ENCODE data around the gene FAM216A.
"Not testable (repeated sequence)": the region's sequence is repeated elsewhere in the genome, so short reads cannot be mapped to it uniquely, and the experiment has no call there.

FAM216A gene

GRCh38 chr12:110503432-110503831 is 34.8 kb downstream of the FAM216A start:
- TF ChIP-seq CTCF (IDR thresholded peaks at IDR 0.05) = no peak
- peaks cover 11% of the 10 kb centered on the region for H3K9me3 Mint-ChIP-seq
- no peak for DNase-seq
- no peak overlapping the region for H3K27ac Mint-ChIP-seq
- H3K4me3 Mint-ChIP-seq = no peak overlapping the region
- H3K36me3 Mint-ChIP-seq (ENCODE audit: low read depth) = peaks cover 13% of the 10 kb centered on the region
- H3K27me3 Mint-ChIP-seq (ENCODE audit: low read depth, poor library complexity) = peaks cover 7% of the 10 kb centered on the region
- H3K4me1 Mint-ChIP-seq = peaks cover 35% of the 10 kb centered on the region

- peaks cover 8% of the 10 kb centered on the region for H3K36me3 Mint-ChIP-seq (ENCODE audit: low read depth)
- no peak for DNase-seq
- H3K4me1 Mint-ChIP-seq = peaks cover 21% of the 10 kb centered on the region
- peaks cover 11% of the 10 kb centered on the region for H3K9me3 Mint-ChIP-seq
- no peak overlapping the region for H3K4me3 Mint-ChIP-seq
- peaks cover 19% of the 10 kb centered on the region for H3K27me3 Mint-ChIP-seq (ENCODE audit: low read depth, poor library complexity)
- no peak for TF ChIP-seq CTCF (IDR thresholded peaks at IDR 0.05)
- no peak overlapping the region for H3K27ac Mint-ChIP-seq
These were observed 36.7 kb downstream of the FAM216A start for GRCh38 chr12:110505332-110505731.

- H3K27me3 Mint-ChIP-seq (ENCODE audit: low read depth, poor library complexity) = peaks cover 23% of the 10 kb centered on the region
- TF ChIP-seq CTCF (IDR thresholded peaks at IDR 0.05) = no peak
- H3K27ac Mint-ChIP-seq = no peak overlapping the region
- H3K4me1 Mint-ChIP-seq = no peaks in the 10 kb centered on the region
- H3K36me3 Mint-ChIP-seq (ENCODE audit: low read depth) = no peaks in the 10 kb centered on the region
- DNase-seq = no peak
- H3K9me3 Mint-ChIP-seq = peaks cover 5% of the 10 kb centered on the region
- H3K4me3 Mint-ChIP-seq = no peak overlapping the region
These were observed 39.5 kb downstream of the FAM216A start for GRCh38 chr12:110508071-110508586.

- Mint-ChIP-seq H3K4me1 (no peaks in the 10 kb centered on the region), H3K36me3 (ENCODE audit: low read depth) (no peaks in the 10 kb centered on the region), H3K27ac (no peak overlapping the region), H3K9me3 (peaks cover 5% of the 10 kb centered on the region), H3K4me3 (no peak overlapping the region), H3K27me3 (ENCODE audit: low read depth, poor library complexity) (peaks cover 35% of the 10 kb centered on the region)
- no peak for DNase-seq
- no peak for TF ChIP-seq CTCF (IDR thresholded peaks at IDR 0.05)
These were observed 45.2 kb downstream of the FAM216A start for GRCh38 chr12:110513842-110514241.

- Mint-ChIP-seq H3K9me3 (peaks cover 5% of the 10 kb centered on the region), H3K27me3 (ENCODE audit: low read depth, poor library complexity) (peaks cover 31% of the 10 kb centered on the region), H3K4me1 (no peaks in the 10 kb centered on the region), H3K4me3 (no peak overlapping the region), H3K36me3 (ENCODE audit: low read depth) (no peaks in the 10 kb centered on the region), H3K27ac (no peak overlapping the region)
- DNase-seq = no peak
- TF ChIP-seq CTCF (IDR thresholded peaks at IDR 0.05) = no peak
These were observed 45.7 kb downstream of the FAM216A start for GRCh38 chr12:110514363-110514762.

- DNase-seq = no peak
- no peaks in the 10 kb centered on the region for H3K36me3 Mint-ChIP-seq (ENCODE audit: low read depth)
- no peak overlapping the region for H3K4me3 Mint-ChIP-seq
- H3K4me1 Mint-ChIP-seq = no peaks in the 10 kb centered on the region
- TF ChIP-seq CTCF (IDR thresholded peaks at IDR 0.05) = no peak
- no peaks in the 10 kb centered on the region for H3K9me3 Mint-ChIP-seq
- H3K27me3 Mint-ChIP-seq (ENCODE audit: low read depth, poor library complexity) = peaks cover 24% of the 10 kb centered on the region
- no peak overlapping the region for H3K27ac Mint-ChIP-seq
These were observed 48.4 kb downstream of the FAM216A start for GRCh38 chr12:110516995-110517394.

GRCh38 chr12:110518014-110518413 is 49.4 kb downstream of the FAM216A start:
- DNase-seq; H3K4me3 Mint-ChIP-seq; H3K27ac Mint-ChIP-seq; H3K36me3 Mint-ChIP-seq (ENCODE audit: low read depth); H3K4me1 Mint-ChIP-seq; H3K9me3 Mint-ChIP-seq: not testable (repeated sequence)
- H3K27me3 Mint-ChIP-seq (ENCODE audit: low read depth, poor library complexity) = peaks cover 24% of the 10 kb centered on the region

GRCh38 chr12:110520876-110521712 is 52.4 kb downstream of the FAM216A start:
- not testable (repeated sequence) for H3K4me3 Mint-ChIP-seq; H3K4me1 Mint-ChIP-seq; H3K27ac Mint-ChIP-seq; DNase-seq; H3K9me3 Mint-ChIP-seq; H3K36me3 Mint-ChIP-seq (ENCODE audit: low read depth)
- H3K27me3 Mint-ChIP-seq (ENCODE audit: low read depth, poor library complexity) = peaks cover 13% of the 10 kb centered on the region

Measured in nephron progenitor cell (in vitro differentiated cells).